HepG2 (cell line): ENCODE results near the gene IP6K1.

Experiments used
- ATF3 ChIP-seq: sonication (generic); formaldehyde crosslinking; IDR thresholded peaks from 2 replicates; pipeline ENCODE4 v1.4.0; 2020; ENCODE audit warnings: missing genetic modification reagents
- CTCF ChIP-seq: sonication (generic); formaldehyde crosslinking; IDR thresholded peaks from 2 replicates; pipeline ENCODE4 v1.5.0; 2020; ENCODE audit warnings: mild to moderate bottlenecking, missing genetic modification reagents, moderate library complexity
- DPF2 ChIP-seq: sonication (generic); formaldehyde crosslinking; IDR thresholded peaks from 2 replicates; pipeline ENCODE4 v1.4.0; 2020; ENCODE audit warnings: mild to moderate bottlenecking, low read depth, missing genetic modification reagents, borderline replicate concordance
- RAD21 ChIP-seq: fragments of 450-650 bp; formaldehyde crosslinking; IDR thresholded peaks from 2 replicates; pipeline ENCODE4 v1.5.0; 2020; ENCODE audit warnings: mild to moderate bottlenecking
- TCF7 ChIP-seq: sonication (generic); IDR thresholded peaks from 2 replicates; pipeline ENCODE4 v1.6.1; 2016; ENCODE audit warnings: antibody characterized with exemption, low read depth
- ZBTB7A ChIP-seq: sonication (generic); formaldehyde crosslinking; IDR thresholded peaks from 2 replicates; pipeline ENCODE4 v1.8.0; 2022; ENCODE audit warnings: mild to moderate bottlenecking, missing genetic modification reagents

- TF ChIP-seq TCF7 (no peak), CTCF (CRISPR knock-in tag) (no peak), ATF3 (CRISPR knock-in tag) (no peak), RAD21 (CRISPR knock-in tag) (no peak), ZBTB7A (CRISPR knock-in tag) (no peak), DPF2 (no peak)
Observed at GRCh38 chr3:49721896-49722781, 64.2 kb downstream of the IP6K1 start.
